Measurements from ENCODE around the gene SEC14L1. TPM values are rescaled to one million over a fixed set of nuclear protein-coding genes. Genes with fewer than 3 reads are reported as not detected.
A peak's percentile ranks its signal among the peaks of the same experiment; 100 is the strongest.

SEC14L1 gene
- total RNA-seq, 4 donors from 2014 or later: 51.1 to 113 (median 81.7) TPM

- H3K4me1 ChIP-seq: peaks cover 0 to 52% (median 26%) of the 10 kb centered on the region in 4 donors
- no peaks in the 10 kb centered on the region for H3K36me3 ChIP-seq
- H3K27ac ChIP-seq: peak overlapping the region; percentile 11 to 89 (median 70)
- WGBS, 2 donors: 41% methylated on average over 3 of the region's 3 CpGs
- DNase-seq (ENCODE audit: low spot score in 2 of 2): no peak
- TF ChIP-seq POLR2A (IDR thresholded peaks at IDR 0.05) (no peak), EP300 (IDR thresholded peaks at IDR 0.05) (no peak), CTCF (IDR thresholded peaks at IDR 0.05) (no peak)
- no peaks in the 10 kb centered on the region for H3K9me3 ChIP-seq
- H3K27me3 ChIP-seq: no peaks in the 10 kb centered on the region
- H3K4me3 ChIP-seq: no peak overlapping the region
Measured at GRCh38 chr17:77116371-77116860, 24.4 kb upstream of the SEC14L1 start.

- 60 to 76% methylated on average over 4 of the region's 4 CpGs for WGBS, 2 donors
- peaks cover 0 to 52% (median 30%) of the 10 kb centered on the region in 4 donors for H3K4me1 ChIP-seq
- H3K27ac ChIP-seq: peak overlapping the region in 3 of 4 donors; percentile 2 to 89 (median 73)
- no peaks in the 10 kb centered on the region for H3K9me3 ChIP-seq
- H3K4me3 ChIP-seq: no peak overlapping the region
- H3K27me3 ChIP-seq: no peaks in the 10 kb centered on the region
- H3K36me3 ChIP-seq: no peaks in the 10 kb centered on the region
- no peak for TF ChIP-seq CTCF (IDR thresholded peaks at IDR 0.05)
- TF ChIP-seq POLR2A (IDR thresholded peaks at IDR 0.05): no peak
- no peak for TF ChIP-seq EP300 (IDR thresholded peaks at IDR 0.05)
- DNase-seq (ENCODE audit: low spot score in 2 of 2): no peak
Measured at GRCh38 chr17:77117415-77117814, 23.4 kb upstream of the SEC14L1 start.

GRCh38 chr17:77118251-77118928, 22.4 kb upstream of the SEC14L1 start:
- no peak for DNase-seq (ENCODE audit: low spot score in 2 of 2)
- Histone ChIP-seq H3K4me1 (peaks cover 0 to 52% (median 30%) of the 10 kb centered on the region in 4 donors), H3K27me3 (no peaks in the 10 kb centered on the region), H3K27ac (peak overlapping the region in 2 of 4 donors; percentile 33 to 89), H3K9me3 (no peaks in the 10 kb centered on the region), H3K4me3 (no peak overlapping the region), H3K36me3 (no peaks in the 10 kb centered on the region)
- TF ChIP-seq EP300 (IDR thresholded peaks at IDR 0.05) (peak in 1 of 2 donors; percentile 35), POLR2A (IDR thresholded peaks at IDR 0.05) (no peak)
- 80 to 84% methylated on average over 18 of the region's 18 CpGs for WGBS, 2 donors

- Histone ChIP-seq H3K27ac (peak overlapping the region in 2 of 4 donors; percentile 33 to 89), H3K9me3 (no peaks in the 10 kb centered on the region), H3K4me1 (peaks cover 0 to 58% (median 32%) of the 10 kb centered on the region in 4 donors), H3K4me3 (no peak overlapping the region), H3K27me3 (no peaks in the 10 kb centered on the region), H3K36me3 (no peaks in the 10 kb centered on the region)
- 70 to 80% methylated on average over 10 of the region's 10 CpGs for WGBS, 2 donors
- TF ChIP-seq EP300 (IDR thresholded peaks at IDR 0.05) (no peak), CTCF (IDR thresholded peaks at IDR 0.05) (no peak), POLR2A (IDR thresholded peaks at IDR 0.05) (no peak)
- no peak for DNase-seq (ENCODE audit: low spot score in 2 of 2)
Measured at GRCh38 chr17:77119668-77120301, 21.0 kb upstream of the SEC14L1 start.

- peaks cover 0 to 52% (median 28%) of the 10 kb centered on the region in 4 donors for H3K4me1 ChIP-seq
Measured at GRCh38 chr17:77120868-77121267, 19.9 kb upstream of the SEC14L1 start.

More at GRCh38 chr17:77120868-77121267, 19.9 kb upstream of the SEC14L1 start:
- Histone ChIP-seq H3K27ac (peak overlapping the region in 2 of 4 donors; percentile 56 to 83), H3K27me3 (no peaks in the 10 kb centered on the region), H3K4me3 (no peak overlapping the region), H3K9me3 (no peaks in the 10 kb centered on the region), H3K36me3 (no peaks in the 10 kb centered on the region)
- DNase-seq (ENCODE audit: low spot score in 2 of 2): no peak
- TF ChIP-seq EP300 (IDR thresholded peaks at IDR 0.05) (peak in 1 of 2 donors; percentile 16), CTCF (IDR thresholded peaks at IDR 0.05) (no peak)
- 80 to 82% methylated on average over 6 to 7 of the region's 7 CpGs for WGBS, 2 donors
